Prostate gland (tissue), 2 donors: ENCODE data around the gene BICDL2.

ENCODE experiments used
- CTCF ChIP-seq, 4 experiments: fragments of 200-600 bp in 2 of 4; fragments of 450-650 bp in 2 of 4; sonication (generic) in 2 of 4; IDR thresholded peaks; 1 replicate in 3 of 4; 2 replicates in 1 of 4; pipeline ENCODE4 v1.5.1; 2016 to 2019; ENCODE audit warnings: antibody characterized with exemption in 4 of 4, mild to moderate bottlenecking in 2 of 4, moderate library complexity in 2 of 4
- POLR2A ChIP-seq: fragments of 450-650 bp; IDR thresholded peaks from one replicate; pipeline ENCODE4 v1.6.1; 2016; ENCODE audit warnings: antibody characterized with exemption, mild to moderate bottlenecking
- POLR2AphosphoS5 ChIP-seq: sonication (generic); formaldehyde crosslinking; IDR thresholded peaks from one replicate; pipeline ENCODE4 v1.6.1; 2017; ENCODE audit warnings: antibody characterized with exemption

GRCh38 chr16:3015865-3016521 lies 20.8 kb downstream of the BICDL2 start:
- TF ChIP-seq CTCF (IDR thresholded peaks at IDR 0.05) (no peak), POLR2AphosphoS5 (no peak), POLR2A (no peak)
